IPS DF 4.7 (cell line): ENCODE data around the gene LRRFIP2.
"Not testable (repeated sequence)": the region's sequence is repeated elsewhere in the genome, so short reads cannot be mapped to it uniquely, and the experiment has no call there.

ENCODE experiments used
- DNase-seq: peaks from one replicate; pipeline ENCODE4 v3.0.0-alpha.2; 2013; ENCODE audit warnings: low spot score; ENCODE audit errors: extremely low read depth

Gene LRRFIP2

GRCh38 chr3:37068031-37068430, 106.4 kb downstream of the LRRFIP2 start:
- no peak for DNase-seq

- no peak for DNase-seq
These were observed 106.8 kb downstream of the LRRFIP2 start for GRCh38 chr3:37067577-37067976.

- no peak for DNase-seq
These were observed 109.6 kb downstream of the LRRFIP2 start for GRCh38 chr3:37064747-37065146.

- DNase-seq, result no peak
These were observed 116.3 kb downstream of the LRRFIP2 start for GRCh38 chr3:37058117-37058516.

- DNase-seq, result no peak
These were observed 117.6 kb downstream of the LRRFIP2 start for GRCh38 chr3:37056826-37057225.

- DNase-seq, result not testable (repeated sequence)
These were observed 119.3 kb downstream of the LRRFIP2 start for GRCh38 chr3:37055077-37055476.

- DNase-seq, result no peak
These were observed 120.0 kb downstream of the LRRFIP2 start for GRCh38 chr3:37054370-37054769.

- no peak for DNase-seq
These were observed 120.6 kb downstream of the LRRFIP2 start for GRCh38 chr3:37053753-37054152.

GRCh38 chr3:37053337-37053736, 121.0 kb downstream of the LRRFIP2 start:
- no peak for DNase-seq

GRCh38 chr3:37052860-37053259, 121.5 kb downstream of the LRRFIP2 start:
- no peak for DNase-seq

- no peak for DNase-seq
These were observed 124.1 kb downstream of the LRRFIP2 start for GRCh38 chr3:37050282-37050681.

- not testable (repeated sequence) for DNase-seq
These were observed 131.7 kb downstream of the LRRFIP2 start for GRCh38 chr3:37042712-37043111.

GRCh38 chr3:37041546-37042195, 132.7 kb downstream of the LRRFIP2 start:
- no peak for DNase-seq

- DNase-seq, result no peak
These were observed 134.2 kb downstream of the LRRFIP2 start for GRCh38 chr3:37040231-37040630.

GRCh38 chr3:37039161-37039846, 135.1 kb downstream of the LRRFIP2 start:
- DNase-seq, result no peak

- DNase-seq, result no peak
These were observed 137.0 kb downstream of the LRRFIP2 start for GRCh38 chr3:37037352-37037751.

GRCh38 chr3:37032961-37033360, 141.4 kb downstream of the LRRFIP2 start:
- DNase-seq, result no peak

- DNase-seq, result no peak
These were observed 143.2 kb downstream of the LRRFIP2 start for GRCh38 chr3:37031096-37031682.

GRCh38 chr3:37030588-37030987, 143.8 kb downstream of the LRRFIP2 start:
- no peak for DNase-seq

- DNase-seq, result no peak
These were observed 144.7 kb downstream of the LRRFIP2 start for GRCh38 chr3:37029516-37030163.

- no peak for DNase-seq
These were observed 145.3 kb downstream of the LRRFIP2 start for GRCh38 chr3:37029111-37029510.

- no peak for DNase-seq
These were observed 146.1 kb downstream of the LRRFIP2 start for GRCh38 chr3:37028329-37028728.
